Tibial nerve (tissue), 4 donors: ENCODE results near the gene RBM15B. TPM values are rescaled to one million over a fixed set of nuclear protein-coding genes. Genes with fewer than 3 reads are reported as not detected.

ENCODE experiments used
- DNase-seq, 2 donors: peaks; one replicate each; pipeline ENCODE4 v3.0.0-alpha.2; 2019; ENCODE audit warnings: low spot score in 2 of 2
- H3K27ac ChIP-seq, 4 donors: fragments of 200-600 bp; sonication (generic) in 3 of 4; one replicate each; pipeline ENCODE4 v1.5.1; 2017 to 2019; ENCODE audit warnings: mild to moderate bottlenecking in 1 of 4
- H3K27me3 ChIP-seq, 2 donors: fragments of 200-600 bp; sonication (generic) in 1 of 2; one replicate each; pipeline versions ENCODE4 v1.5.1 to v1.6.0; 2017 to 2019
- H3K36me3 ChIP-seq, 3 donors: fragments of 200-600 bp; sonication (generic); one replicate each; pipeline ENCODE4 v1.5.1; 2018 to 2019
- H3K4me1 ChIP-seq, 4 donors: fragments of 200-600 bp; sonication (generic) in 3 of 4; one replicate each; pipeline ENCODE4 v1.5.1; 2017 to 2019
- H3K4me3 ChIP-seq, 4 donors: fragments of 200-600 bp; sonication (generic) in 3 of 4; one replicate each; pipeline ENCODE4 v1.5.1; 2017 to 2019; ENCODE audit warnings: mild to moderate bottlenecking in 1 of 4, moderate library complexity in 1 of 4
- H3K9me3 ChIP-seq, 4 donors: fragments of 200-600 bp; sonication (generic) in 3 of 4; one replicate each; pipeline ENCODE4 v1.5.1; 2017 to 2019
- CTCF ChIP-seq, 5 experiments: fragments of 200-600 bp in 3 of 5; fragments of 450-650 bp in 2 of 5; sonication (generic) in 3 of 5; IDR thresholded peaks; one replicate each; pipeline ENCODE4 v1.5.1; 2016 to 2019; ENCODE audit warnings: antibody characterized with exemption in 5 of 5, mild to moderate bottlenecking in 3 of 5, moderate library complexity in 2 of 5
- EP300 ChIP-seq, 2 donors: sonication (generic); formaldehyde crosslinking; IDR thresholded peaks; one replicate each; pipeline ENCODE4 v1.6.1; 2017; ENCODE audit warnings: antibody characterized with exemption in 2 of 2, mild to moderate bottlenecking in 1 of 2
- POLR2A ChIP-seq, 2 donors: fragments of 450-650 bp; IDR thresholded peaks; one replicate each; pipeline ENCODE4 v1.6.1; 2017; ENCODE audit warnings: antibody characterized with exemption in 2 of 2, mild to moderate bottlenecking in 2 of 2, moderate library complexity in 2 of 2
- WGBS, 2 donors: methylation state at CpG; one replicate each; pipeline ENCODE4 v1.1.5; 2018; 5-methylcytosine and 5-hydroxymethylcytosine counted together
- total RNA-seq, 4 donors: library from RNA; depleted of rRNA; stranded (reverse); fragments of >200 nt; gene quantifications; one replicate each; pipeline ENCODE4 v1.1.0, GENCODE V29; 2016

Gene RBM15B
- total RNA-seq, 4 donors from 2014 or later = 22.6 to 32.4 (median 26.0) TPM

GRCh38 chr3:51378726-51379125 is 12.4 kb upstream of the RBM15B start:
- Histone ChIP-seq H3K4me1 (peaks cover 0 to 8% (median under 1%) of the 10 kb centered on the region in 4 donors), H3K27ac (no peak overlapping the region), H3K36me3 (no peaks in the 10 kb centered on the region), H3K9me3 (no peaks in the 10 kb centered on the region), H3K27me3 (no peaks in the 10 kb centered on the region), H3K4me3 (no peak overlapping the region)
- TF ChIP-seq POLR2A (IDR thresholded peaks at IDR 0.05) = no peak
- no peak for TF ChIP-seq CTCF (IDR thresholded peaks at IDR 0.05)
- no peak for TF ChIP-seq EP300 (IDR thresholded peaks at IDR 0.05)
- WGBS, 2 donors = 65 to 80% methylated on average over 2 of the region's 2 CpGs
- no peak for DNase-seq

- DNase-seq = no peak
- WGBS, 2 donors = 76 to 78% methylated on average over 3 to 7 of the region's 8 CpGs
These were observed 11.8 kb upstream of the RBM15B start for GRCh38 chr3:51379301-51379700.

GRCh38 chr3:51379746-51380455 is 11.2 kb upstream of the RBM15B start:
- no peaks in the 10 kb centered on the region for H3K9me3 ChIP-seq
- no peaks in the 10 kb centered on the region for H3K36me3 ChIP-seq
- no peak for DNase-seq
- H3K4me1 ChIP-seq = peaks cover 0 to 14% (median 3%) of the 10 kb centered on the region in 4 donors
- H3K4me3 ChIP-seq = no peak overlapping the region
- H3K27me3 ChIP-seq = no peaks in the 10 kb centered on the region
- H3K27ac ChIP-seq = no peak overlapping the region
- TF ChIP-seq EP300 (IDR thresholded peaks at IDR 0.05) = no peak
- TF ChIP-seq POLR2A (IDR thresholded peaks at IDR 0.05) = no peak
- no peak for TF ChIP-seq CTCF (IDR thresholded peaks at IDR 0.05)
- WGBS, 2 donors = 83 to 89% methylated on average over 5 to 8 of the region's 8 CpGs

More at GRCh38 chr3:51379301-51379700, 11.8 kb upstream of the RBM15B start:
- Histone ChIP-seq H3K4me3 (no peak overlapping the region), H3K27me3 (no peaks in the 10 kb centered on the region), H3K4me1 (peaks cover 0 to 14% (median 3%) of the 10 kb centered on the region in 4 donors), H3K27ac (no peak overlapping the region), H3K9me3 (no peaks in the 10 kb centered on the region), H3K36me3 (no peaks in the 10 kb centered on the region)
- TF ChIP-seq POLR2A (IDR thresholded peaks at IDR 0.05) (no peak), CTCF (IDR thresholded peaks at IDR 0.05) (no peak), EP300 (IDR thresholded peaks at IDR 0.05) (no peak)

GRCh38 chr3:51380601-51381332 is 10.3 kb upstream of the RBM15B start:
- no peak for DNase-seq
- Histone ChIP-seq H3K4me3 (no peak overlapping the region), H3K4me1 (peaks cover 0 to 17% (median 5%) of the 10 kb centered on the region in 4 donors), H3K36me3 (no peaks in the 10 kb centered on the region), H3K27me3 (no peaks in the 10 kb centered on the region), H3K27ac (no peak overlapping the region), H3K9me3 (no peaks in the 10 kb centered on the region)
- TF ChIP-seq CTCF (IDR thresholded peaks at IDR 0.05) (no peak), EP300 (IDR thresholded peaks at IDR 0.05) (no peak), POLR2A (IDR thresholded peaks at IDR 0.05) (no peak)
- WGBS, 2 donors = 77 to 80% methylated on average over 15 of the region's 15 CpGs

GRCh38 chr3:51381333-51381705 is 9.8 kb upstream of the RBM15B start:
- peaks cover 0 to 23% (median 10%) of the 10 kb centered on the region in 4 donors for H3K4me1 ChIP-seq
- H3K4me3 ChIP-seq = no peak overlapping the region
- no peaks in the 10 kb centered on the region for H3K36me3 ChIP-seq
- WGBS, 2 donors = 80 to 87% methylated on average over 16 to 18 of the region's 18 CpGs
- no peak for TF ChIP-seq POLR2A (IDR thresholded peaks at IDR 0.05)
- no peak for TF ChIP-seq EP300 (IDR thresholded peaks at IDR 0.05)
- TF ChIP-seq CTCF (IDR thresholded peaks at IDR 0.05) = no peak
- H3K27ac ChIP-seq = no peak overlapping the region
- no peak for DNase-seq
- no peaks in the 10 kb centered on the region for H3K27me3 ChIP-seq
- H3K9me3 ChIP-seq = no peaks in the 10 kb centered on the region
